Gastrocnemius medialis (tissue), 4 donors: ENCODE data around the gene HMCN1.

ENCODE experiments used
- CTCF ChIP-seq, 5 experiments: fragments of 450-650 bp in 3 of 5; fragments of 200-600 bp in 2 of 5; sonication (generic) in 2 of 5; IDR thresholded peaks in 4 of 5; conservative IDR thresholded peaks in 1 of 5; 1 replicate in 4 of 5; 2 replicates in 1 of 5; pipeline ENCODE4 v1.5.1; 2016 to 2019; ENCODE audit warnings: antibody characterized with exemption in 5 of 5, mild to moderate bottlenecking in 3 of 5, moderate library complexity in 3 of 5
- POLR2A ChIP-seq, 2 donors: fragments of 450-650 bp; IDR thresholded peaks; one replicate each; pipeline ENCODE4 v1.6.1; 2017; ENCODE audit warnings: antibody characterized with exemption in 2 of 2, mild to moderate bottlenecking in 2 of 2, moderate library complexity in 2 of 2

GRCh38 chr1:185921636-185922035 is 187.4 kb downstream of the HMCN1 start:
- TF ChIP-seq CTCF (IDR thresholded peaks at IDR 0.05 in 4 of 5, conservative IDR thresholded peaks at IDR 0.05 in 1 of 5) (no peak), POLR2A (IDR thresholded peaks at IDR 0.05) (no peak)
